H1 (cell line): ENCODE results near the gene NRTN. TPM values are rescaled to one million over a fixed set of nuclear protein-coding genes. Genes with fewer than 3 reads are reported as not detected.

Experiments
- ASH2L ChIP-seq: fragments of 200-600, 300-600 bp; sonication (generic); IDR thresholded peaks from one replicate; pipeline ENCODE4 v1.7.1; 2017; ENCODE audit warnings: low read length
- BACH1 ChIP-seq: IDR thresholded peaks from 2 replicates; pipeline ENCODE4 v1.6.1; 2012; ENCODE audit warnings: low read length, improper control_type of control experiment
- CBX8 ChIP-seq: fragments of 300-800, 300-1000 bp; sonication (generic); IDR thresholded peaks from 2 replicates; pipeline ENCODE4 v1.7.1; 2016; ENCODE audit warnings: low read depth, low read length, borderline replicate concordance
- CHD7 ChIP-seq: fragments of 300-600 bp; sonication (generic); IDR thresholded peaks from 2 replicates; pipeline ENCODE4 v1.7.1; 2012; ENCODE audit warnings: low read length, moderate library complexity, mild to moderate bottlenecking, inconsistent platforms; ENCODE audit not compliant: insufficient replicate concordance
- GTF2F1 ChIP-seq: IDR thresholded peaks from 2 replicates; pipeline ENCODE4 v1.6.1; 2012; ENCODE audit warnings: low read depth, low read length, improper control_type of control experiment, borderline replicate concordance
- HDAC2 ChIP-seq, 2 experiments: fragments of 300-600 bp in 1 of 2; sonication (generic) in 1 of 2; IDR thresholded peaks; 2 replicates each; pipeline ENCODE4 v1.6.1; 2011 to 2012; ENCODE audit warnings: low read depth in 2 of 2, low read length in 2 of 2, mild to moderate bottlenecking in 2 of 2, moderate library complexity in 2 of 2, borderline replicate concordance in 1 of 2, inconsistent platforms in 1 of 2
- MAX ChIP-seq: IDR thresholded peaks from 2 replicates; pipeline ENCODE4 v1.6.1; 2012; ENCODE audit warnings: inconsistent platforms
- NRF1 ChIP-seq: IDR thresholded peaks from 2 replicates; pipeline ENCODE4 v1.6.1; 2011; ENCODE audit warnings: mild to moderate bottlenecking, low read depth, low read length, improper control_type of control experiment
- RXRA ChIP-seq: IDR thresholded peaks from 2 replicates; pipeline ENCODE4 v1.6.1; 2011; ENCODE audit warnings: low read depth, mild to moderate bottlenecking, low read length, moderate library complexity; ENCODE audit not compliant: insufficient read depth
- TAF7 ChIP-seq: optimal IDR thresholded peaks from 2 replicates; pipeline ENCODE3; 2011; ENCODE audit warnings: low read depth, mild to moderate bottlenecking, inconsistent platforms, low read length, moderate library complexity, borderline replicate concordance
- polyA plus RNA-seq, 7 experiments: library from polyadenylated mRNA; depleted of rRNA in 3 of 7; stranded (reverse) in 5 of 7; unstranded in 2 of 7; fragments of >200 nt in 5 of 7; fragments of 200-250 nt in 2 of 7; gene quantifications; 1 replicate in 5 of 7; 2 replicates in 1 of 7; 4 replicates in 1 of 7; pipeline versions ENCODE4 v1.2.1 to v1.2.3, GENCODE V29; 2011 to 2013; ENCODE audit warnings: missing spikeins in 2 of 7, mixed read lengths in 2 of 7
- total RNA-seq: library from RNA; stranded (reverse); fragmentation: NEBNext Ultra II Directional; extraction: Animal tissue kit (Norgen Biotek cat#: 25700); gene quantifications from 2 replicates; pipeline ENCODE4 v1.2.1, GENCODE V29; 2021

NRTN gene
- total and polyA plus RNA-seq, 2 of the 8 experiments (the other 6 are each of a cell fraction or from before 2014, with no cell fraction given), result 3.9 to 5.3 TPM

- TF ChIP-seq HDAC2 (IDR thresholded peaks at IDR 0.05; ENCODE audit: borderline replicate concordance in 1 of 2, low read depth in 2 of 2, low read length in 2 of 2), result peak; percentile 19 to 80; a peak in 1 of 4 replicates
- TF ChIP-seq GTF2F1, result no peak
- TF ChIP-seq BACH1, result no peak
- no peak for TF ChIP-seq CBX8
- no peak for TF ChIP-seq CHD7
- no peak for TF ChIP-seq NRF1
- TF ChIP-seq TAF7, result no peak
- peak; percentile 23 for TF ChIP-seq ASH2L
- 0 out of 2 replicates have a peak, but pooled peaks have one; percentile 48 for TF ChIP-seq RXRA
- peak; percentile 44 for TF ChIP-seq MAX
These were observed 730 bp downstream of the NRTN start (continued) for GRCh38 chr19:5805462-5806132.
